EH (cell line): ENCODE data around the gene NECAB2.

Experiments used
- DNase-seq: peaks from one replicate; pipeline ENCODE4 v3.0.0-alpha.2; 2015; ENCODE audit warnings: low read depth

NECAB2 gene

DNA sequence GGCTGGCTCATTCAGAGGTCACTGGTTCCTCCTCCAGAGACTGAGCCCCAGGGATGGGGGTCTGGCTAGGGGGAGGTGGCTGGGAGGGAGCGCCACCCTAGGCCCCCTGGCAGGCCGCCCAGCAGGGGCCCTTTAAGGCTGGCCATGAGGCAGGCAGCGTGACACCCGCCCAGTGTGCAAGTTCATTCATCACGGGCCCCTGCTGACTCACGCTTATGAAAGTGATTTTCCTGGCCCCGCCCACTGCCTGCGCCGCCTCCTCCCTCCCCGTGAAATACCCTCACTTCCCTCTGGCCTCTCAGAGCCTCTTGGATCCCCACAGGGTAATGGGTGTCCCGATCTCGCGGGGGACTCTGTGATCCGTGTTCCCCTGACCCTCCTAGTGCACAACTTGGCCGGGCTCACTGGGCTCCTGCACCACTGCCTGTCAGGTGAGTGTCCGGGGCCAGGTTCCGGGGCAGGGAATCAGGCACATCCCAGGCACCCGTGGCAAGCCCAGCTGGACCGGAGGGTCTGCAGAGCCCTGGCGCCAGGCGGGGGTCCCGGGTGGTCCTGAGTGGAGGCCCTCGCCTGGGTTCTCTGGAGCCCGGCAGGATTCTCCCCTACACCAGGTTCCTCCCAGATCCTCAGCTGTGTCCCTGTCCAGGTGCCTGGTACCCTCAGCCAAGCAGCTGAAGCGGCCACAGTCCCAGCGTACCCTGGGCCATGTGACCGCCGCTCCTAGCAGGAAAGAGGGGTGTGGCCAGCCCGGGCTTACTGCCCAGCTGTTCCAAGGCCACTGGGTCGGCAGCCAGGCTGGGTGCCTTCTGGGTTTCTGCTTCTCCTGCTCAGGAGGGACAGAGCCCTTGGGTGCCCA, 14.9 kb upstream of the NECAB2 start, which contains the start of gene OSGIN1:
OSGIN1 (plus strand) TSS at position 301 of the 856 bp plus-strand sequence. CDS start 4,432 bp downstream, outside the sequence.
- peak; percentile 95 for DNase-seq

- DNase-seq, result peak; percentile 30
Measured at GRCh38 chr16:83953796-83954576, 14.1 kb upstream of the NECAB2 start.

- peak; percentile 87 for DNase-seq
Measured at GRCh38 chr16:83954577-83955016, 13.4 kb upstream of the NECAB2 start.

DNA sequence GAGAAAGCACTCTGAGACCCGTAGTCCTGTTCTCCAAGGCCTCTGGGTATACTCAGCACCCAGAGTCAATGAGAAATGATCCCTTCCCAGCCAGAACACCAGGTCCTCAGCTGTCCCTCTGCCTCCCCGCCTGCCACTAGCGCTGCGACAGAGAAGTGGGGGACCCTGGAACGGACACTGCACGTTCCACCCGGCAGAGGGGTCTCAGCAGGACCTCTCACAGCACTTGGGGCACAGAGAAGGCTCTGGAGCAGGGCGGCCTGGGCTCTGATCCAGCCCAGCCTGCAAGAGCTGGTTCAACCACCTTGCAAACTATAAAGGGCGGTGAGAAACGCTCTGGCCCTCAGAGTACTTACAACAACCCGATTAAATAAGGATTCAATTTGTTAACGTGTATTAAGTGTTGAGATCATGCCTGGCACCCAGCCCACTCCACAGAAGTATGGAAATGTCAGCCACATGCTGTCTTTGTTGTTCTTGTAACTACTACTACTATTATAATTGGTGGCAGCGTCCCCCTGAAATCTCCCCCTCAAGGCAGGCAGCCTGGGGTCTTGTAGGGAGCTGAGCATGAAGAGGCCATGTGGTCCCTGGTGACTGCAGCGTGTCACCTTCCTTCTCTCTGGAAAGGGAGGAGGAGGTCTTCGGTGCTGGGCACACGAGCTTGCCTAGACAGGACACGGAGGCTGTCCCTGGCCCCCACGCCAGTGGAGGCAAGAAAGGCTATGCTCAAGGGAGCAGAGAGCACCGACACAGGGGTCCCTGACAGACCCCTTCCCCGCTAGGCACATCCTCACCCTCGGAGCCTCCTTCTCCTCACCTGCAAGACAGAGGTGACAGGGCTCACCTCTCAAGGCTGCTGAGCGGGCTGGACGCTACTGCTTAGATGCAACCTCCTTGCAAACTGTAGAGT, 12.6 kb upstream of the NECAB2 start:
- DNase-seq, result peak; percentile 48

- DNase-seq, result peak; percentile 77
Measured at GRCh38 chr16:83956336-83957289, 11.4 kb upstream of the NECAB2 start.

- no peak for DNase-seq
Measured at GRCh38 chr16:83957296-83957855, 10.7 kb upstream of the NECAB2 start.

DNA sequence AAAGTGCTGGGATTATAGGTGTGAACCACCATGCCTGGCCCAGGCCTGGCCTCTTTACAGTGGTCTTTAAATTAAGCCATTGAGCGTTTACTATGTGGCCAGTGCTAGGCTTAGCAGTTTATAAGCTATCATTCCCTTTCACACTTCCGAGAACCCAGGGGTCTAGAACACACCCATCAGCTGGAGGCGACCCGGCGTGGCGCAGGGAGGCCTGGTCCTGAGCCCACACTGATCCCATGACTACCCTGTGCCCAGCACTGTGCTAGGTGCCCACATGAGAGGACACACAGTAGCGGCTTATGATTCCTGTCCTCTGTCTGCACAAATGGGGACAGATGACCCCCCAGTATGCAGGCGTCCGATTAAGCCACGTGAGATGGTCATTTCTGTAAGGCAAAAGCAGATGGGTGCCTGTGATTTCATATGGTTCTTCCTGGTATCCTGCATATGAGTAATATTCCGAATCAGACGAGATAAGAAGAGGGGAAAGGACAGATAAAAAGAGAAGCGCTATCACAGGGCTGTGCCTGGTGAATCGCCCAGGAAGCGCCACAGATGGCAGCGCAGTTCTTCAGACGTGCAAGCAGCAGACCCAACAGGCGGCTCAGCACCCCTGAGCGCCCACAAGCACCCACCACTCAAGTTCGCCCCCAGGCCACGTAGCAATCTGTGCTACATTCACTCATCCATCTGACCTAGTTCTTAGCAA, 9.8 kb upstream of the NECAB2 start:
- no peak for DNase-seq

DNA sequence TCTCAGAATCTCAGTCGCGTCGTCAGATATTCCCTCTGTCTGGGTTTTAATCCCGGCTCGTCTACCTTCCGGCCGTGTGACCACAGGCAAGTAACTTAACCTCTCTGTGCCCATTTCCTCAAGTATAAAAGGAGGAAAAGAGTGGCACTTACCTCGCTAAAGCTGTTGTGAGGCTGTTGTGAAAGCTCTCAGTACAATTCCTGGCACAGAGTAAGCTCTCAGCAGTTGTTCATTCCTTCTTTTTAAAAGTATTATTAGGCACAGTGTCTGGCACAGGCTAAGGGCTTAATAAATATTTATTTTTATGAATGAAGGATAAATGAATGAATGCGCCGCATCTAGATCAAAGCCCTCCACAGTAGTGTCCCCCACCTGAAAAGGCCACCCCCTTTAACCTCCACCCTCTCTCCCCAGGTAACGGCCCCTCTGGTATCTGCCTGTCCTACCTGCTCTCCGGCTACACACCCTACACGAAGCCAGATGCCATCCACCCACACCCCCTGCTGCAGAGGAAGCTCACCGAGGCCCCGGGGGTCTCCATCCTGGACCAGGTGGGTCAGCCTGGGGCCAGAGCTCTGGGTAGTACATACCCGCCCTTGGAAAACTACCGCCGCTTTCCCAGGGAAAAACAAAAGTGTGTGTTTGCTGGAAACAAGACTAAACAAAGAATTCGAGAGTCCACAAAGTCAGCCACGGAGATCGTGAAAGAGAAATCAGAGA, 9.0 kb upstream of the NECAB2 start:
- no peak for DNase-seq

DNA sequence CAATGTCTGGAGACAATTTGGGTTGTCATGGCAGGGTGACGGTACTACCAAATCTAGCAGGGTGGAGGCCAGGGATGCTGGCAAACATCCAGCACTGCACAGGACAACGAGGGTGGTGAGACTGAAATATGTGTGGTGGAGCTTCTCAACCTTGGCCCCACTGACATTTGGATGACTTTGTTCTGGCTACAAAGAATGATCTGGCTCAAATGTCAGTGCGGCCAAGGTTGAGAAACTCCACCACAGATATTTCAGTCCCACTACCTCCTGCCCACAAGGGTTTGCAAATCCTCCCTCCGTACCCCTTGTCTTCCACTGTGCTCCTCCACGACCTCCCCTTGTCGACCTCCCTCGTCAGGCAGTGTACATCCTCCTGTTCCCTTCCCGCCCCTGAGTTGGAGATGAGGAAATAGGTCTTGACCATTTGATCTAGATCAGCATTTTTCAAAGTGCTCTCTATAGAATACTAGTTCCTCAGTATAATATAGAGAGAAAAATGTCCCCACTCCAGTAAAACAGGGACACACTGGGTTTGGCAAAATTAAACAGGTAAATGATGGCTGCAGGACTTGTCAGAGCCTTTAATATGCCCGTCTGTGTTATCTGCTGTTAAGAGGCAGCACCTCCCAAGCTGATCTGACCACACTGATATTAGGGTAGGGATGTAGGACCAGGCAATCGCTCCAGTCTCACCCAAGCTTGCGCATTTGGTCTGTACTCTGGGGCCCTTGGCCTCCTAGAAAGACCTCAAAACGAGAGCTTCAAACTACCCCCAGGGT, 8.2 kb upstream of the NECAB2 start:
- DNase-seq, result no peak

DNA sequence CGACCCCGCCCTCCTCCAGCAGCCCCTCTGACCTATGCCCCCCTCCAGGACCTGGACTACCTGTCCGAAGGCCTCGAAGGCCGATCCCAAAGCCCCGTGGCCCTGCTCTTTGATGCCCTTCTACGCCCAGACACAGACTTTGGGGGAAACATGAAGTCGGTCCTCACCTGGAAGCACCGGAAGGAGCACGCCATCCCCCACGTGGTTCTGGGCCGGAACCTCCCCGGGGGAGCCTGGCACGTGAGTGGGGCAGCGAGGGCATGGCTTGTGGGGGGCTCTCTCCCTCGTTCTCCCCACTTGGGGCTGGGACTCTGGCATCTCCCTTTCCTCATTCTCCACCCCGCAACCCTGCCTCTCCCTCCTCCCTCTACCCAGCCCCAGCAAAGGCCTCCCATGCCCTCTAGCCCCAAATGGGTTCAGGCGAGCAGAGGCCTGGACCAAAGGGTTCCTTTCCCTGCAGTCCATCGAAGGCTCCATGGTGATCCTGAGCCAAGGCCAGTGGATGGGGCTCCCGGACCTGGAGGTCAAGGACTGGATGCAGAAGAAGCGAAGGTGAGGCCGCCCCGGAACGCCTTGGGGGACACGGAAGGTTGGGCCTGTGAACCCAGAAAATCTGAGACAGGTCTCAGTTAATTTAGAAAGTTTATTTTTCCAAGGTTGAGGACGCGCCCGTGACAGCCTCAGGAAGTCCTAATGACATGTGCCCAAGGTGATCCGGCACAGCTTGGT, 7.4 kb upstream of the NECAB2 start:
- no peak for DNase-seq

GRCh38 chr16:83961591-83961990, 6.5 kb upstream of the NECAB2 start:
- DNase-seq, result no peak

GRCh38 chr16:83963277-83964119, 4.5 kb upstream of the NECAB2 start:
- DNase-seq, result no peak

GRCh38 chr16:83964684-83965443, 3.2 kb upstream of the NECAB2 start:
- no peak for DNase-seq

GRCh38 chr16:83965444-83966152, 2.4 kb upstream of the NECAB2 start:
- no peak for DNase-seq

GRCh38 chr16:83966153-83966696, 1.8 kb upstream of the NECAB2 start:
- no peak for DNase-seq
